ENCODE measurements around the gene VCX2. TPM values are rescaled to one million over a fixed set of nuclear protein-coding genes. Genes with fewer than 3 reads are reported as not detected.
A peak's percentile ranks its signal among the peaks of the same experiment; 100 is the strongest.
"Not testable (repeated sequence)": the region's sequence is repeated elsewhere in the genome, so short reads cannot be mapped to it uniquely, and the experiment has no call there.

The VCX2 gene
- total and polyA plus RNA-seq, 9 of the 15 experiments (the other 6 are each of a cell fraction or from before 2014, with no cell fraction given), result not detected

DNA sequence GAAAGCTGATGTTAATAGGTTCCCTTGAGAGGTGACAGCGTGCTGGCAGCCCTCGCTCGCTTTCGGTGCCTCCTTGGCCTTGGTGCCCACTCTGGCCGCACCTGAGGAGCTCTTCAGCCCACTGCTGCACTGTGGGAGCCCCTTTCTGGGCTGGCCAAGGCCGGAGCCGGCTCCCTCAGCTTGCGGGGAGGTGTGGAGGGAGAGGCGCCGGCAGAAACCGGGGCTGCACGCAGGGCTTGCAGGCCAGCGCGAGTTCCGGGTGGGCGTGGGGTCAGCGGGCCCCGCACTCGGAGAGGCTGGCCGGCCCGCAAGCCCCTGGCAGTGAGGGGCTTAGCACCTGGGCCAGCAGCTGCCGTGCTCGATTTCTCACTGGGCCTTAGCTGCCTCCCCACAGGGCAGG, 49.7 kb downstream of the VCX2 start:
- H3K4me3 ChIP-seq; BruUV-seq (replicated peaks); H3K9me1 ChIP-seq (ENCODE audit: control insufficient read depth, insufficient read depth, low read length); H2AFZ ChIP-seq (ENCODE audit: low read depth, low read length); H3K79me2 ChIP-seq (ENCODE audit: control insufficient read depth, insufficient read depth, low read length); H3K9ac ChIP-seq (ENCODE audit: insufficient read depth in 1 of 2, low read depth in 2 of 2, low read length in 2 of 2); H3K27ac ChIP-seq (ENCODE audit: extremely low read depth, low read depth, low read length); intact Hi-C loops (cut with micrococcal nuclease); in situ Hi-C loops (cut with MboI); H3K4me2 ChIP-seq (ENCODE audit: insufficient read depth, low read length); ATAC-seq; H3K36me3 ChIP-seq (ENCODE audit: control insufficient read depth, insufficient read depth, low read length); CTCF ChIA-PET (ENCODE audit: low intra/inter-chr PET ratio); DNase-seq (ENCODE audit: extremely low read depth in 1 of 4, low spot score in 3 of 4); H3K9me3 ChIP-seq (replicated peaks; ENCODE audit: control insufficient read depth, insufficient read depth, low read depth, low read length); H3K27me3 ChIP-seq (ENCODE audit: control insufficient read depth in 2 of 2, insufficient read depth in 2 of 2, low read length in 2 of 2); H4K20me1 ChIP-seq (replicated peaks; ENCODE audit: control insufficient read depth, insufficient read depth, low read length); FAIRE-seq; H3K4me1 ChIP-seq (replicated peaks in 1 of 2; ENCODE audit: control insufficient read depth in 2 of 2, insufficient read depth in 2 of 2, low read length in 2 of 2); POLR2A ChIA-PET: not testable (repeated sequence)
- 3% methylated on average over 4 of the region's 23 CpGs for WGBS (ENCODE audit: insufficient coverage, low coverage, missing lambda C conversion rate)

MicroRNAs encoded within 50 kb of the gene (microRNA counts, 767-probe panel; counts per million panel counts)
- microRNA hsa-miR-651, result 2,290 counts per million, percentile 58 among the panel's probes with 10 or more counts

Small RNA genes within 50 kb of the gene (microRNA-seq; reads per million reads assigned to microRNA genes)
- gene MIR651 (ENCODE audit: borderline microRNAs expressed), result 124 reads per million, percentile 81 among the genes with 10 or more reads in this experiment

Small RNA genes within 50 kb of the gene (small RNA-seq; reads per million reads assigned to genes)
- gene MIR651, result 2.0 reads per million, percentile 81 among the genes with 10 or more reads in this experiment

Other genes with a start within 250 kb of the VCX2 start
- gene PNPLA4, start 243.9 kb downstream of the VCX2 start, total RNA-seq (2014; rRNA removed), result 34.4 and 35.2 TPM in 2 replicates
- gene PNPLA4, start 243.9 kb downstream of the VCX2 start, total RNA-seq (2014; rRNA removed; fragmentation: Illumina TruSeq; extraction: Trizol), result 19.1 and 20.7 TPM in 2 replicates
- gene PNPLA4, start 243.9 kb downstream of the VCX2 start, total RNA-seq (2015; rRNA removed; fragmentation: Illumina TruSeq; extraction: Trizol), result 22.4 and 22.6 TPM in 2 replicates
- 24.6 and 24.9 TPM in 2 replicates for gene PNPLA4, start 243.9 kb downstream of the VCX2 start, total RNA-seq (2021)
- gene PNPLA4, start 243.9 kb downstream of the VCX2 start, polyA plus RNA-seq (2011; rRNA removed), result 17.3 and 27.1 TPM in 2 replicates
- 32.8 and 46.9 TPM in 2 replicates for gene PNPLA4, start 243.9 kb downstream of the VCX2 start, polyA plus RNA-seq (2014; fragmentation: Illumina TruSeq; extraction: Trizol)
- gene PNPLA4, start 243.9 kb downstream of the VCX2 start, polyA plus RNA-seq (2014; fragmentation: Nextera tagmentation; extraction: Ambion mirVana), result 10 to 100 TPM; 53.0 to 61.1 TPM
- 32.7 and 32.9 TPM in 2 replicates for gene PNPLA4, start 243.9 kb downstream of the VCX2 start, polyA plus RNA-seq (2014; rRNA removed)

Measured in K562 (cell line).